Stimulated activated CD4-positive, alpha-beta T cell treated with anti-CD3 and anti-CD28 coated beads, Interleukin-1b, Interleukin-23, amount 100 ng/mL, for 24 hours (primary cell): ENCODE data around the gene ATXN2.

Source experiments
- DNase-seq, 4 experiments: peaks; one replicate each; pipeline ENCODE4 v3.0.0-alpha.2; 2020; ENCODE audit warnings: low read depth in 4 of 4, low spot score in 1 of 4

Gene ATXN2

GRCh38 chr12:111438481-111438880 lies 160.6 kb downstream of the ATXN2 start:
- no peak for DNase-seq

GRCh38 chr12:111437816-111438454 lies 161.2 kb downstream of the ATXN2 start:
- DNase-seq: no peak

DNA sequence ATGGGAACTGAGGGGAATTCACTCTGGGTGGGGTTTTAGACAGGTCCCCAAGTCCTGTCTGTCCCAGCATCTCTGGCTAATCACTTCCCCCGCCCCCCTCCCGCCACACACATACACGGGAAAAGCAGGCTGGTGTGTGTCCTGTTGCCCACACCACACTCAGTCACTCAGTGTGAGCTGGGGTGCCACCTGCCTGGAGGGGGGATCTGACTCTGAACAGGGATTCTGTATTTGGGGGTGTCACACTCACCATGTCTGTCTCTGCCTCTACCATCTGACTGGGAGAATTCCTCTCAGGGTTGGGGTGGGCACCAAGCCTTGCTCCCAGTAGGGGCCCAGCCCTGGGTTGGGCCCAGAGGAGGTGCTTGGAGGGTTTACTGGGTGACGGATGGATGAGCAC lies 162.3 kb downstream of the ATXN2 start:
- no peak for DNase-seq

GRCh38 chr12:111436266-111436665 lies 162.8 kb downstream of the ATXN2 start:
- DNase-seq: no peak

DNA sequence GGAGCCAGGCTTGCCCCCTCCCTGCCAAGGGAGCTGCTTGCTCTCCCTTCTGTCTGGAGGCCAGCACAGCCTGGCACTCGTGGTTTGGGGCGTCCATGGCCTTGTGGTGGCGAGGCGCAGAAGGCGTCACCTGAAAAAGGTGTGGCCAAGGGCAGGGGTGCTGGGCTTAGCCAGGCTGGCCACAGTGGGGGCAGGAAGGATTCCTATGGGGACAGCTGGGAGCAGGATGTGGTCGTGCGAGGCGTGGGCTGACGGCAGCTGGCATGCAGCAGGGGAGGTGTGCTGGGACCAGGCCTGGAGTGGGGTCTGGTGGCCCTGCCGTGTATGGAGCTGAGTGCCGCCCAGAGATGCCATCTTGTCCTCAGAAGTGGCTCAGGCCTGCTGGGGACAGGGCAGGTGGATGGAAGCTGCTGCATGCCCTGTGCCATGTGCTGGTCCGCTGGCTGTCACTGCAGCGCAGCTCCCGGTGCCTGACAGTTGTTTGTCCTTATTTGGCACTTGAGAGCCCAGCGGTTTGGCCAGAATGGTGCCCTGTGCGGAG lies 163.4 kb downstream of the ATXN2 start:
- DNase-seq: no peak

DNA sequence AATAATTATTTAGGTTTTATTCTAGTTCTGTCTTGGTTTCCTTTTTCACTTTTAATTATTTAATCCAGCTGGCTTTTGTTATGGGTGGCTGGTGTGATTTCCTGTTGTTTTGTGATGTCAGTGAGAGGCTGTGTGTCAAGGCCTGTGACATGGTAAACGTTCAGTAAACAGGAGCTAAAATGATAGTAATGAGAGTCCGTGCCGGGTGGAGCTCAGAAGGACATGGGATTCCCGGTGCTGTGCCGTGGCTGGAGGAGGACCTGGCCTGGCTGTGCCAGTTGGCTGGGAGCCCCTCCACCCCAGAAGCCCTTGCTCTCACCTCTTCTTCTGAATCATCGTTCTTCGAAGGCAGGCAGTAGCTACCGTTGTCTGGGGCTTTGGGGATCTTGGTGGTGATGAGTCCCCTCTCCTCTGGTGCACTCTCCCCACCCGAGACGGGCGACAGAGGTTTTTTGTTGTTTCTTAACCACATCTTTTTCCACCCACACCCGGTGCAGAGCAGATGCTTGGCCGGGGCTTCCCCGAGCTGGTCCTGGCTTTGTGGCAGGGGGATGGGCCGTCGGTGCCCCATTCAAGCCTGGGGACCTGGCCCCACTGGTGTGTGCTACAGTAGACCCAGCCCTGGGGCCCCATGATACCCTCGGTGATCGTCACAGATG lies 164.3 kb downstream of the ATXN2 start:
- DNase-seq: peak; percentile 43 to 79 (median 66)

DNA sequence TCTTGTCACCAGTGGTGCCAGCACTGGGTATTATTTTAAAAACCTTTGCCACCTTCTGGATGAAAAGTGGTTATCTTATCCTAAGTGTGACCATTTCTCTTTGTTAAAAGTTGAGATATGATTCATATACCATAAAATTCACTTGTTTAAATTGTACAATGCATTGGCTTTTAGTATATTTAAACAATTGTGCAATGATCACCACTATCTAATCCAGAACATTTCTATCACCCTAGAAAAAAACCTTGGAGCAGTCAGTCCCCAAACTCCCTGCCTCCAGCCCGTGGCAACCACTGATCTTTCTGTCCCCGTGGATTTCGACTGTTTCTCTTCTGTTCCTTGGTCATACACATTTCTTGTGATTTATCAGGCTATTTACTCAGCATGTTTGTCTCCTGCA lies 165.1 kb downstream of the ATXN2 start:
- no peak for DNase-seq

DNA sequence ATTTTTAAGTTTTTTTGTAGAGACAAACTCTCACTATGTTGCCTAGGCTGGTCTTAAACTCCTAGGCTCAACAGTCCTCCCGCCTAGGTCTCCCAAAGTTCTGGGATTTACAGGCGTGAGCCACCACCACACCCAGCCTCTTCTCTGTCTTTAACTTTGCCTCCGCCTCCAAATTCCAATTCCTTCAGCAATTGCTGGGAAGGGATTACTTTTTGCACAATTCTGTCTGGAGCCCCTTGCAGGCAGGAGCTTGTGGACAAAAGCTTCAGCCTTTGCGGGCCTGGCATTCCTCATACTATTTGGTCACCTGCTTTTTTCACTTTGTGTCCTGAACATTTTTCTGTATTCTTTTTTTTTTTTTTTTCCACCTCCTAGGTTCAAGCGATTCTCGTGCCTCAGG lies 167.3 kb downstream of the ATXN2 start:
- no peak for DNase-seq

DNA sequence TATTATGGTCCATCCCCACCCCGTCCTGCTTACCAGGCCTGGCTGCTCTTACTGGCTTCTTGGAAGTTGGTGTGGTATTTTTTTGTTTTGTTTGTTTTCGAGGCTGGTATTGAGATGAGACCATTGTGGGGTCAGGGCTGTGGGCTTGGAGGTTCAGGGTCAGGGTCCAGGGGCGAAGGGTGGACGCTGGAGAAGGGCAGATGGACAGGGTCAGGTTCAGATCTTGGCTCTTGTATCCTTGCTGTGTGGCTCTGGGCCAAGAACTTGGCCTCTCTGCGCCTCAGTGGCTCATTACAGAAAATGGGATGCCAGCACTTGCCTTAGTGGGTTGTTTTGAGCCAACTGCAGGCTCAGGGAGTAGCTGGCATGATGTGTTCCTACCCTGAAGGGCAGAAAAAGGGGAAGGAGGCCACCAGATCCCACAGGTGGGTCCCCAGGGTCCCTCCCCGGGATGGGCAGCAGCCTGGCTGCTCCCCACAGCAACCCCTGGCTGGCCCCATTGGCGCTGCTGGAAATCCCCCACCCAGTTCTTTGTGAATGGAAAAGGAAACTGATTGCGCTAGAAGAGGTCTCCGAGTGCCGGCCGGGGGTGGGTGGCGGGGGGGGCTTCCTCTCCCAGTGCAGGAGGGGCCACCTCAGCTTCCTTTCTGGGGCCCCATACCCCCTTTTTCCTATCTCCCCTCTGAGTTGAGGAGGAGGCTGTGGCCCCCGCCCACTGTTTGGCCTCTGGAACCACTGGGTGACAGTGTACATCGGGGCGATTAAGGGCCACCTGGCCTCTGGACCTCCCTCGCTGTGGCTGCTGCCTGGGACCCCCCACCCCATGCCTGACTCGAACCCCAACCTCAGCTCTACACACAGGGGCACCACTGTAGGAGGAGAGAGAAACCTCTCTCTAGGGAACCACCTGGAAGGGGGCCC lies 168.4 kb downstream of the ATXN2 start:
- DNase-seq: peak in 1 of 4 experiments; percentile 50

DNA sequence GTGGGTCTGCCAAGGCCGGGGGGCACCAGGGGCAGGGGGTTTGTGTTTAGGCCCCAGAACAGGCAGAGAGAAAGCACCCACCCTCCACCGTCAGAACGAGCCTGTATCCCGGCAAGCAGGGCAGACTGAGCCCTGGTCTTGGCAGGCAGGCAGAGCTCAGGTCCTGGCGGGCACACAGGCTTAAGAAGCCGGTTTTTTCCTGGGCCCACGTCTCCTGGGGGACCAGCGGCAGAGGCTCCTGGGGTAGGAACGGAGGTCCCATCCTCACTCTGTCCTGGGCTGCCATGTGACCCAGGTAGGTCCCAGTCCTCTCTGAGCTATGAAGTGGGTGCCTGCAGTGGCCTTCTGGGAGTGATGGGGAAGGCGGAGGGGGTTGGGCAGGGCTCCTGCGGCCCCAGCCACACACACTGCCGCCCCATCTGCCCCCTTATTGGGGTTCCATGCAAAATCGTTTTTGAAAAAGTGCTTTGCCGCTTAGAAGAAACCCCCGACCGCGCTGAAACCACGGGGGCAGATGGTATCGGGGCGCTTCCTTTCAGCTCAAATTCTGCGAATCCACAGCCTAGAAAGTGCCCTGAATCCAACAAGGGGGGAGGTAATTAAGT lies 169.2 kb downstream of the ATXN2 start:
- DNase-seq: no peak

GRCh38 chr12:111428728-111429175 lies 170.4 kb downstream of the ATXN2 start:
- no peak for DNase-seq

GRCh38 chr12:111428081-111428727 lies 170.9 kb downstream of the ATXN2 start:
- no peak for DNase-seq

DNA sequence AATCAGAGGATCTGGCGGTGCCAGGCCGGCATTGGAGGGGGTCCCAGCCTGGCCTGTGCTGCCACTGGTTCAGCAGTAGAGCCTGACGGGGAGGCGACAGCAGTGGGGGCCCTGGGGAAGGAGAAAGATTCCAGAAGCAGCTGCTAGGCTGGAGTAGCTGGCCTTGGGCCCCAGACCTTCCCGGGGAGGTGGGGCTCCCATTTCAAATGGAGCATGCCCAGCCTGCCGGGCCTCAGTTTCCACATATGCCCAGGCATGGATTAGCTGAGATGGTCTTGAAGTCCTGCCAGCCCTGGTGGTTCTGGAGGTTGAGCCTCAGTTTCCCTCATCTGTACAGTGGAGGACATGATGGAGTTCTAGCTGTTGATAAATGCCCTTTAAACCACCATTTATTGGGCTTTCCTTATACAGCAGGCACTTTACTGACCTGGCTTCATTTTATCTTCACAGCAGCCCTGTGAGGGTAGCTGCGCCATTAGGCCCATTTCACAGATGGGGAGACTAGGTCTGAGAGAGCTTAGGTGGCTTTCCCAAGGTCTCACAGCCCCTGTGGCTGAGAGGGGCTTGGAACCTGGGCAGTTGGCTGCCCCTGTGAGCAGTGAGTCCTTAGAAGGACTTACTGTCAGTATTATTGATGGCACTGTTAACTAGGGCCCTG lies 171.6 kb downstream of the ATXN2 start:
- DNase-seq: no peak

GRCh38 chr12:111426344-111427185 lies 172.6 kb downstream of the ATXN2 start:
- no peak for DNase-seq

DNA sequence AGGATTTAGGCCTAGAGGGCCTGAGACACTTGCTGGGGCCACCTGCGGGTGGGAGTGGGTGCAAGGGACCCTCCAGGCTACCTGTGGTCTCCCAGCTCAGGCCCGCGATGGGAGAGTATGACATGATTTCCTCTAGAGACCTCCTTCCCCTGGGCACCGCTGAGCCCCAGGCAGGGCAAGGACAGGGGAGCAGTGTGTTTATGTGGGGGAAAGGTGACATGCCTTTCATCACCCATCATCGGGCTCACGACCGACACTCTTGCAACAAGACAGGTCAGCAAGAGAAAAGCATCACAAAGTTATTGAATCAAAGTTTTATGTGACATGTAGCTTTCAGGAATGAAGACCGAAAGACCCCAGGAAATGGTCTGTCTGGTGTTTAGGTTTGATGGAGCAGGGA lies 173.5 kb downstream of the ATXN2 start:
- DNase-seq: no peak

GRCh38 chr12:111424793-111425251 lies 174.3 kb downstream of the ATXN2 start:
- DNase-seq: no peak

- no peak for DNase-seq
Observed at GRCh38 chr12:111424189-111424792, 174.8 kb downstream of the ATXN2 start.

DNA sequence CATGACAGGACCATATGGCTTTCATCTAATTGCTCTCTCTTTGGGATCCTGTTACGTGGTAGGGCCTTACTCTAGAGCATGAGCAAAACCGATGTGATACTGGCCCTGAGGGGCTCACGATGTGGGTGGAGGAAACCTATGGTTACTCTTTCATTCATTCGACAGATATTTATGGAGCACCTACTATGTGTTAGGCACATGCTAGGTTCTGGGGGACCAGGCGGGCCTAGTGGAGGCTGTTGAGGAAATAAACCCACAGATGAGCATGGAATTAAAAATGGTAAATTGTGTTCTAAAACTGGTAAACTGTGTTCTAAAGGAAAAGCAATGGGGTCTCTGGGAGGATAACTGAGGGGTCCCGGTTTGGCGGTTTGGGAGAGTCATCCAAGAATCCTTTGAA lies 178.6 kb downstream of the ATXN2 start:
- no peak for DNase-seq

DNA sequence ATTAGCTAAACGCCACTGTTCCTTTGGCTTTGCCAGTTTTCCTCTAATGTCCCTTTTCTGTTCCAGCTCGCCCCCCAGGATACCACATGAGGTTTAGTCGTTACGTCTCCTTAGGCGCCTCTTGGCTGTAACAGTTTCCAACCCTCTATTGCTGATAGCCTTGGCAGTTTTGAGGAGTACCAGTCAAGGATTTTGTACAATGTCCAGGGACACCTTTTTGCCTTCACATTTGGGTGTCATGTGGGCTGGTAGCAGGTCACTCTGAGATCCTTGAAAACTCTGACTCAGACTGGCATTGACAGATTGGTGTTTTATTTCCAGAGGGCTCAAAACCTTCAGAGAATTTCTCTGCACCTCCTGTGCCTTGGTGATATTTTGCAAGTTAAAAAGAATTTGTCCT lies 179.3 kb downstream of the ATXN2 start:
- DNase-seq: no peak
